Retina (tissue), 1 donor: ENCODE measurements around the gene UCMA.
"Not testable (repeated sequence)": the region's sequence is repeated elsewhere in the genome, so short reads cannot be mapped to it uniquely, and the experiment has no call there.

ENCODE experiments used
- DNase-seq: peaks from one replicate; pipeline ENCODE4 v3.0.0-alpha.2; 2016

The UCMA gene, protein sequence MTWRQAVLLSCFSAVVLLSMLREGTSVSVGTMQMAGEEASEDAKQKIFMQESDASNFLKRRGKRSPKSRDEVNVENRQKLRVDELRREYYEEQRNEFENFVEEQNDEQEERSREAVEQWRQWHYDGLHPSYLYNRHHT

GRCh38 chr10:13234172-13234571, at the start of gene UCMA:
Gene UCMA, minus strand, starts transcription at chr10:13234374. Its CDS starts 116 bp downstream, at chr10:13234258.
- DNase-seq = no peak

- not testable (repeated sequence) for DNase-seq
Observed at GRCh38 chr10:13282348-13282747, 48.2 kb upstream of the UCMA start.

DNA sequence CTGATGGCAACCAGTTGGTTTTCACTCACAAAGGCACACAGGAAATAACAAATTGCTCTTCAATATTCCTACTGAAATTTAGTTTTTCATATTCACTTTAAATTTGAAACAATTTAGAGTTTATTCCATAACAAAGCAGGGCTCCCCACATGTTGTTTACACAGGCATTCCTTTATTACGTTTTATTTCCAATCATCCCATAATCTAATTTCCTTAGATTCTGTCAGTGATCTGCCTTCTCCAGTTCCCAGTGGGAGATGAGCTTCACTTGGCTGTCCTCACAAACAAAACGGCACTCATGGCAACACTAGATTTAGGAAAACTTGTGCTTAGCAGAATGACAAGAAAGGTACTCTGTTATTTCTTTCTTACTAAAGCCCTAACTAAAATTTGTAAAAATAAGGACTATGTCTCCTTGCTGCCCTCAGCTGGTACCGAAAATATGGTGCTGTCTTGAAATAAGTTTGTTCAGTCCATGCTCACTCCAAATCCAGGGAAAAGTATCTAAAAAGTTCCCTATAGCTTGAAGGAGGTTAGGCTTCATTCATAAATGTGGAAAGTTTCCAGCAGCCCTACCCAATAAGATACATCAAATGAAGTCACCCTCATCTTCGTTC, 42.7 kb upstream of the UCMA start:
- DNase-seq = no peak

DNA sequence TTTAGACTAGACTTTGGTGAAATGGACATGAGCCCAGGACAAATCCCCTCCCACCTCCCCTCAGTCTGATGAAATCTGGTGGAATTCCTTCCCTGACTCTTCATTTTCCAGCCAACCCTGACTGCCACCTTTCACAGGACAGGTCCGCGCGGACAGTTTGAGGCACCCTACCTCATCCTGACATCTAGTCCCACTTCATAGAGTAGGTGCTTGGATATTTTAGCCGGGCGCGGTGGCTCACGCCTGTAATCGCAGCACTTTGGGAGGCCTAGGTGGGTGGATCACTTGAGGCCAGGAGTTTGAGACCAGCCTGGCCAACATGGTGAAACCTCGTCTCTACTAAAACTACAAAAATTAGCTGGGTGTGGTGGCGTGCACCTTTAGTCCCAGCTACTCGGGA, 42.0 kb upstream of the UCMA start:
- not testable (repeated sequence) for DNase-seq

DNA sequence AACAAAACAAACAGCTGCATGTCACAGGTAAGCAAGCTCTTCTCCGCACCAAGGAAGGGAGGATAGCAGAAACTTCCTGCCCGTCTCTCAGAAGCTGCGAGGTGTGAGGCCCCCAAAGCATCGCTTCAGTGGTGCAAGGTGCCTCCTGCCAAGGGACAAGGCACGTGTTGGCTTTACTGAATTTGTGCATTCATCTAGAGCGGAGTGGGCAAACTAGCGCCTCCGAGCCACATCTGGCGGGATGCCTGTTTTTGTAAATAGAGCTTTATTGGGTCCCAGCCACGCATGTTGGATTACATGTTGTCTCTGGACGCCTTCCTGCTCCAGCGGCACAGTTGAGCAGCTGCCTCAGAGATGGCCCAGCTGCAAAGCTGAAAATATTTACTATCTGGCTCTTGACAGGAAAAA, 38.0 kb upstream of the UCMA start:
- peak; percentile 6 for DNase-seq

DNA sequence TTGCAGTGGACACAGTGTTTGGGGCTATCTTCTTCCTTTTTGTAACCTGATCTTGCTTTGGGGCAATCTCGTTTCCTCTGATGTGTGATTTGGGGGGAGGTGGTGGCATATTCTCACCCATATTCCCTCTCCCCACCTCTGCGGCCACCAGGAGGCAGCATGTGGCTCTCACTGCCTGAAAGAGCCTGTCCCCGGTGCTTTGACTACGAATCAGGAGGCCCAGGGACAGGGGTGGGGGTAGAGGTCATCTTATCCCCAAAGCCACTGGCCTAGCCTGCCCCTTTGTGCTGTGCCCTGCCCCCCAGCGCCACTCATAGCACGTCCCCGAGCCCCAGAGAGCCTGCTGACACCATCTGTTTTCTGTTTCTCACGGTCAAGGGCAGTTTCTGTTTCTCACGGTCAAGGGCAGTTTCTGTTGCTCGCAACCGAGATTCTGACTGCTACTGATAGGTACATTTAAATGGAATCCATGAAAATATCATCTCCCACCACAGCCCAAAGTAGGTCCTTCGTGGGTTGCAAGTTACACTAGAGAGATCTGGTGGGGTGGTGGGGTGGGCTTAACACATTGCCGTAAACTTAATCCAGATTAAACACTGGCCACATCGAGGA, 37.5 kb upstream of the UCMA start:
- peak; percentile 28 for DNase-seq

- no peak for DNase-seq
Observed at GRCh38 chr10:13270877-13271551, 36.8 kb upstream of the UCMA start.

GRCh38 chr10:13268841-13269240, 34.7 kb upstream of the UCMA start:
- DNase-seq = no peak

GRCh38 chr10:13268310-13268709, 34.1 kb upstream of the UCMA start:
- DNase-seq = no peak

DNA sequence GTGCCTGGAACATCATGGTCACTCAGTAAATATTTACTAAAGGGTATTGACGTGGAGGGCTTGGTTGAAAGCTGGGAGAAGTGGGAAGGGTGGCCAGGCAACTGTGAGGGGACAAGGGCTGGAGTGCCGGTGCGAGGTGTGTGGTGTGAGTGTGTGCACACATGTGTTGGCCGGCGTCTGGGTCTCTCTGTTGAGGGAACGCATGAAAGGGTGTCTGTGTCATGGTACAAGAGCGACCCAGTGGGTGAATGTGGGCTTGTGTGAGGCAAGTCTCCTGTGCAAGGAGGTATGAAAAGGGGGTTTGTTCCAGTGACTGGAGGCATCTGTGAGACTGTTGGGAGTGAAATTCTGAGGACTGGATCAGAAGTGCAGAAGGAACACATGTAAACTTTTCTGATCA, 29.4 kb upstream of the UCMA start:
- no peak for DNase-seq

- DNase-seq = no peak
Observed at GRCh38 chr10:13262433-13262832, 28.3 kb upstream of the UCMA start.

DNA sequence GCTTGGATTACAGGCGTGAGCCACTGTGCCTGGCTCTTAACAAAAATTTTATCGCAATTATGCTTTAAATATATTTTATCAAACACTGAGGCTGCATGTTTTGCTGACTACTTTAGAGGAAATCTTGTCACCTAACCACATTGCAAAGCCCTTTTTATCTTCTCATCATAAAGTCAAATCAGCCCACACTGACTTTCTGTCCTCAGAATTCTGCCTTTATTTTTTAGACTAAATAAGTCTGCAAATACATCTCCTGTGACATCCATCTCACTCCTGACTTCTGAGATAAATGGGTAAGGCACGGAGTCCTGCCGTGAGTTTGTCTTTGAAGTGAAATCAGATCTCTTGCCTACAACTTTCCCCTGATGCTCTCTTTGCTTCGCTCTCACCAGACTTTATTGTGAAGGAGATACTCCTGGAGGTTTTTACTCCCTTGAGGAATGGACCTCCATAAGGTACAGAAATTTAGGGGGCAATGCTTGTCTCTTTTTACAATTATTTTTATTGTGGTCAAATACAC, 23.5 kb upstream of the UCMA start:
- no peak for DNase-seq

DNA sequence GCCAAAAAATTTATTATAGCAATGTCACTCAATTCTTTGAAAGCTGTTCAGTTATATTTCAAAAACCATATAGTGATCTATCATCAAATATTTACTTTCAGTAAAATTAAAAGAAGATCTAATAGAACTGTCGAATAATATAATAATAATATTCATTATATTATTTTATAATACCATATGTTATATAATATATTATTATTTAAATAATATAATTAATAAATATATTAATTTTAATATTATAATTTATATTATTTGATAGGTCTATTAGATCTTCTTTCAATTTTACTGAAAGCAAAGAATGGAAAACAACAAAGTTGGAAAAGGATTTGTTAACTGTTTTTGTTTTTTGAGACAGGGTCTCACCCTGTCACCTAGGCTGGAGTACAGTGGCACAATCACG, 22.5 kb upstream of the UCMA start:
- DNase-seq = no peak

DNA sequence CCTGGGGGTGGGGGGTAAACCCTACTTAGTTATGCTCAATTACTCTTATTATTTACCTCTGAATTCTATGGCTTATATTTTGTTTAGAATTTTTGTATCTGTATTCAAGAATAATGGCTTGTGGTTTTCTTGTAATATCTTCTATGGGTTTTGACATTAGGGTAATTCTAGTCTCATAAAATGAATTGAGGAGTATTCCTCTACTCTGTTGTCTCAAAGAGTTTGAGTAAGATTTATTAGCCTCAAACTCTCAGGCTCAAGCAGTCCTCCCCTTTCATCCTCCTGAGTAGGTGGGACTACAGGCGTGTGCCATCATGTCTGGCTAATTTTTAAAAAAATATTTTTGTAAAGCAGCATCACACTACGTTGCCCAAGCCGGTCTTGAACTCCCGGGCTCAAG, 19.6 kb upstream of the UCMA start:
- no peak for DNase-seq

DNA sequence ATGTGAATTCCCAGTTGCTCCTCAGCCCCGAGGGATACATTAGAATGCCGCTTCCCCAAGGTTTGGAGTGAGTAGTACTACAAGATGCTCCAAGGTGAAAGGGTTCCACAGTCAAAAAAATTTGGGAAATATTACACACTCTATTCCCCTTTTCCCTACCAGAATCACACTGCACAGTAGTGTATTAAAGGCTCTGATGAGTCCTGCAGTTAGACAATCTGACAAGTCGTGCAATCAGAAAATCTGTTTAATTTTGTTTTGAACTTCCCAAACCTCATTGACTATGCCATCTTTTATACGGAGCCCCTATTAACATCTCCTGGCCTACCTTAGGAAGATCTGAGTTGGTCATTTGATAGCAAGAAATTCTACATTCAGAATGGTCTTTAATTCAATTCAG, 13.6 kb upstream of the UCMA start:
- DNase-seq = no peak

- no peak for DNase-seq
Observed at GRCh38 chr10:13247246-13247645, 13.1 kb upstream of the UCMA start.

DNA sequence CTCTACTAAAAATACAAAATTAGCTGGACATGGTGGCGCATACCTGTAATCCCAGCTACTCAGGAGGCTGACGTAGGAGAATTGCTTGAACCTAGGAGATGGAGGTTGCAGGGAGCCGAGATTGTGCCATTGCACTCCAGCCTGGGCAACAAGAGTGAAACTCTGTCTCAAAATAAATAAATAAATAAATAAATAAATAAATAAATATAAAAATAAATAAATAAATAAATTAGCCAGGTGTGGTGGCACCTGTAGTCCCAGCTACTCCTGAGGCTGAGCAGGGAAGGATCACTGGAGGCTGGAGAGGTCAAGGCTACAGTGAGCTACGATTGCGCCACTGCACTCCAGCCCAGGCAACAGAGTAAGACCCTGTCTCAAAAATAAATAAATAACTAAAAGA, 8.1 kb upstream of the UCMA start:
- not testable (repeated sequence) for DNase-seq

GRCh38 chr10:13241613-13242012, 7.4 kb upstream of the UCMA start:
- no peak for DNase-seq

- no peak for DNase-seq
Observed at GRCh38 chr10:13239923-13240322, 5.7 kb upstream of the UCMA start.

GRCh38 chr10:13238271-13239077, 4.3 kb upstream of the UCMA start:
- no peak for DNase-seq

DNA sequence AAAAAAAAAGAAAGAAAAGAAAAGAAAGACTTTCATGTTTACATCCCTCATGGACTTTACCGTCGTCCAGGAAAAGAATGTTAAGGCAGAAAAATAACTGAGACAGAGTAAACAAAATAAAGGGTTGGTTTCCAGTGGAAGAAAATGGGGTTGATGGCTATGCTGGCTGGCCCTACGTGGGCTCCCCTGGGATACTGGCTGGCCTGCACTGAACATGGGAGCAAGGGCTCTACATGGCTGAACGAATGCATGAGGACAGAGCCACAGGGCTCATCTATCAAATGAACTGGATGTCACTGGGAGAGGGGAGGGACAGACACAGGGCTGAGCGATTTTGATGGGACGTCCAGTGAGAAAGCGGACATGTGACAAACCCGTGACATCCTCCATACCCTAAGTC, 2.5 kb upstream of the UCMA start:
- DNase-seq = no peak

GRCh38 chr10:13234736-13235135, 562 bp upstream of the UCMA start:
- not testable (repeated sequence) for DNase-seq

GRCh38 chr10:13233358-13233757, 816 bp downstream of the UCMA start:
- DNase-seq = no peak
